ENCODE measurements around the gene MACROD2. TPM values are rescaled to one million over a fixed set of nuclear protein-coding genes. Genes with fewer than 3 reads are reported as not detected.

The MACROD2 gene
- total and polyA plus RNA-seq, 2 of the 4 experiments (the other 2 are of a cell fraction) = not detected

DNA sequence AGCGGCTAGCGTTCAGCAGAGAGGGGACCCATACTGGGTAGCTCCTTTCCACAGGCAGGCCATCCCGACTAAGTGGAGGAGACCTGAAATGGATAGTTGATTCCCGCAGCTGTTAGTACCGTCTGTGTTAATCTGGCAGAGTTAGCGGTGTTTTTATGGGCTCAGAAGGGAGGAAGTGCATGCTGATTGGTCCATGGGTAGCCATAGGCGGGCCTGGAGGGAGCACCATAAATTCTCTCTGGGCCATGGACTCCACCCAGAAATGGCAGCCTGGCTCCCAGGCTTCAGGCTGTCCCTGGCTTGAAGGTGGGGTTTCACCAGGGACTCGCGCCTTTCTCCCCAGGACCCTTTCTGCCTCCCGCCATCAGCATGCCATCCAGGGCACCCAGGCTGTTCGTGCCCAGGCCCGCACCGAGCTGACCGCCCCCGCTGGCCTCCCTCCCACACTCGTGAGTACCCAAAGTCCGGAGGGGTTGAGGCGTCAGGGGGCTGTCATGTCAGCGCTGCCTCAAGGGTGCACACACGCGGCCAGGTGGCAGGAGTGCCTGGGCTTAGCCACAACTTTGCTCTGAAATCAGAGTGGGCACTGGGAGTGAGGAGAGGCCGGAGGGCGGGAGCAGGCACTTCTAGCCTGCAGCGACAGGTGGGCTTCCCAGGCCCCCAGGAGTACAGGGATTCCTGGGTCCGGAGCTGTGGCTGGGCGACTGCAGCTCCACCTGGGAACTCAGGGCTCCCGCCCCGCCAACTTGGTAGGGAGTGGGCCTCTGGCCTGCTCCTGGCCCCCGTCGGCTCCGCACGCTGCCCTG lies 1036.4 kb downstream of the MACROD2 start:
- dilution Hi-C loops (cut with HindIII; ENCODE audit: low sequenced_read_pairs, unreplicated experiment) = no loop called here

More for the DNA sequence above, 1036.4 kb downstream of the MACROD2 start:
- intact Hi-C loops (cut with micrococcal nuclease) (no loop called here), in situ Hi-C loops (cut with MboI; ENCODE audit: low sequenced_read_pairs) (no loop called here)
- CTCF ChIA-PET = no interaction called here
- Histone ChIP-seq H3K36me3 (ENCODE audit: control insufficient read depth, insufficient read depth, low read length) (no peaks in the 10 kb centered on the region), H3K4ac (ENCODE audit: low read depth, low read length) (no peak overlapping the region), H4K91ac (ENCODE audit: insufficient read depth, low read depth, low read length) (no peak overlapping the region), H3K4me3 (ENCODE audit: insufficient read depth, low read depth, low read length) (no peak overlapping the region), H3K9me1 (ENCODE audit: insufficient read depth, low read length) (no peaks in the 10 kb centered on the region), H3K27me3 (ENCODE audit: control insufficient read depth, insufficient read depth, low read length) (no peaks in the 10 kb centered on the region), H3K56ac (ENCODE audit: extremely low read depth, insufficient read depth, low read length) (no peak overlapping the region), H3K14ac (replicated peaks; ENCODE audit: low read depth, low read length) (no peak overlapping the region), H2AK5ac (ENCODE audit: low read depth, low read length) (no peak overlapping the region), H3K9ac (ENCODE audit: low read depth, low read length) (no peak overlapping the region), H3K27ac (ENCODE audit: insufficient read depth, low read length) (no peak overlapping the region), H2BK20ac (ENCODE audit: low read depth, low read length) (no peak overlapping the region), H3K4me1 (ENCODE audit: control insufficient read depth, insufficient read depth, low read length) (no peaks in the 10 kb centered on the region), H3K4me2 (ENCODE audit: low read depth, low read length) (no peak overlapping the region), H2AK9ac (replicated peaks; ENCODE audit: low read depth, low read length, poor library complexity) (no peak overlapping the region), H3K23ac (ENCODE audit: low read depth, low read length) (no peak overlapping the region), H3K79me1 (ENCODE audit: low read depth in 1 of 2, low read length in 2 of 2) (no peaks in the 10 kb centered on the region), H2BK5ac (ENCODE audit: low read depth, low read length, poor library complexity, severe bottlenecking) (no peak overlapping the region), H2BK120ac (ENCODE audit: low read depth, low read length) (no peak overlapping the region), H4K5ac (ENCODE audit: low read depth, low read length) (no peak overlapping the region), H3K18ac (ENCODE audit: low read depth, low read length) (no peak overlapping the region), H4K8ac (ENCODE audit: low read depth in 2 of 2, low read length in 2 of 2) (no peak overlapping the region), H2BK15ac (ENCODE audit: low read depth, low read length) (no peak overlapping the region), H4K20me1 (ENCODE audit: insufficient read depth, low read length) (no peaks in the 10 kb centered on the region), H2AFZ (replicated peaks; ENCODE audit: low read length, poor library complexity) (no peak overlapping the region), H3K9me3 (ENCODE audit: control insufficient read depth, insufficient read depth, low read length) (peaks cover 18% of the 10 kb centered on the region)
- no peak for DNase-seq
- TF ChIP-seq CHD1 (IDR thresholded peaks at IDR 0.05; ENCODE audit: low read depth, low read length) (no peak), RCOR1 (IDR thresholded peaks at IDR 0.05; ENCODE audit: insufficient replicate concordance, low read length) (no peak), RAD21 (IDR thresholded peaks at IDR 0.05; ENCODE audit: low read length) (no peak)
- TF ChIP-seq, protein P1, sequence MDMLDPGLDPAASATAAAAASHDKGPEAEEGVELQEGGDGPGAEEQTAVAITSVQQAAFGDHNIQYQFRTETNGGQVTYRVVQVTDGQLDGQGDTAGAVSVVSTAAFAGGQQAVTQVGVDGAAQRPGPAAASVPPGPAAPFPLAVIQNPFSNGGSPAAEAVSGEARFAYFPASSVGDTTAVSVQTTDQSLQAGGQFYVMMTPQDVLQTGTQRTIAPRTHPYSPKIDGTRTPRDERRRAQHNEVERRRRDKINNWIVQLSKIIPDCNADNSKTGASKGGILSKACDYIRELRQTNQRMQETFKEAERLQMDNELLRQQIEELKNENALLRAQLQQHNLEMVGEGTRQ (IDR thresholded peaks at IDR 0.05; ENCODE audit: low read depth, low read length) = no peak
- 76% methylated on average over 4 of the region's 32 CpGs; no CpG with 5 or more reads in 1 of the 2 experiments for WGBS, 2 experiments (ENCODE audit: extremely low coverage in 2 of 2, insufficient read length in 1 of 2)
- no TSS peak for BruUV-seq (replicated peaks)
- POLR2A ChIA-PET (ENCODE audit: unreplicated experiment) = no interaction called here
- no peak for ATAC-seq (ENCODE audit: low read depth)

Data from IMR-90 (cell line).